Ovary (tissue), 3 donors: ENCODE results near the gene CDADC1.

Experiments used
- CTCF ChIP-seq, 3 donors: fragments of 450-650 bp in 2 of 3; fragments of 200-600 bp in 1 of 3; IDR thresholded peaks; one replicate each; pipeline versions ENCODE4 v1.5.1 to v1.8.0; 2016 to 2022; ENCODE audit warnings: antibody characterized with exemption in 3 of 3, mild to moderate bottlenecking in 1 of 3
- EP300 ChIP-seq: sonication (generic); formaldehyde crosslinking; IDR thresholded peaks from one replicate; pipeline ENCODE4 v1.6.1; 2017; ENCODE audit warnings: antibody characterized with exemption
- donor health status: DM: no; HTN: no; CAD: no.

DNA sequence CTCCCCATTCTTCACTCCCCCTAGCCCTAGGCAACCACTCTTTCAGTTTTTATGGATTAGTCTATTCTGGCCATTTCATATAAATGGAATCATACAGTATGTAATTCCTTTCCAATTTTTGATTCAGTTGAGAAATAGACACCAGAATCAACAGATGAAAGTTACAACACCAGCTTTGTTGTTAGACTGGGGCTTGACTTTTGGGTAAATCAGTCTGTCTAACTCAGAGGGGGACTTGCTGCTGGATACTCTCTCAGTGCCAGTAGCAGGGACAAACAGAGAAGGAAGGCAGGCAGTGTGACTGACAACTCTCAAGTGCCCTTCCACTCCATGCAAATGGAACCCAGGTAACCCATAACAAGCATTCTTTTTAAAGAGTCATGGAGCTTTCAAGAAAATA is 40.7 kb downstream of the CDADC1 start:
- TF ChIP-seq EP300 (no peak), CTCF (IDR thresholded peaks at IDR 0.05) (no peak)
